Lower leg skin (tissue), 4 donors: ENCODE results near the gene TBC1D12. TPM values are rescaled to one million over a fixed set of nuclear protein-coding genes. Genes with fewer than 3 reads are reported as not detected.

Experiments used
- DNase-seq, 2 donors: peaks; one replicate each; pipeline ENCODE4 v3.0.0-alpha.2; 2019; ENCODE audit warnings: low spot score in 2 of 2
- H3K4me3 ChIP-seq: fragments of 200-600 bp; sonication (generic); 2 replicates; pipeline ENCODE4 v1.5.1; 2017; ENCODE audit warnings: mild to moderate bottlenecking, low read depth; ENCODE audit not compliant: poor library complexity, severe bottlenecking
- POLR2A ChIP-seq, 2 donors: fragments of 450-650 bp; IDR thresholded peaks; one replicate each; pipeline ENCODE4 v1.6.1; 2016 to 2017; ENCODE audit warnings: antibody characterized with exemption in 2 of 2, mild to moderate bottlenecking in 1 of 2, moderate library complexity in 1 of 2
- WGBS, 2 donors: methylation state at CpG; one replicate each; pipeline ENCODE4 v1.1.5; 2018; 5-methylcytosine and 5-hydroxymethylcytosine counted together
- intact Hi-C: fragments of 100-400 bp; cut with DNase I; formaldehyde crosslinking; loops from one replicate; pipeline ENCODE4 v1.15.0; 2023; ENCODE audit warnings: low total_unique reads
- total RNA-seq, 4 donors: library from RNA; depleted of rRNA; stranded (reverse); fragments of >200 nt; gene quantifications; one replicate each; pipeline ENCODE4 v1.1.0, GENCODE V29; 2016
- TF ChIP-seq, protein P1 (sequence below), 3 donors: fragments of 450-650 bp; IDR thresholded peaks; one replicate each; pipeline ENCODE4 v1.5.1; 2016; ENCODE audit warnings: antibody characterized with exemption in 3 of 3, mild to moderate bottlenecking in 3 of 3, moderate library complexity in 2 of 3

TBC1D12 gene
- total RNA-seq, 4 donors from 2014 or later, result 16.3 to 19.1 (median 18.1) TPM

DNA sequence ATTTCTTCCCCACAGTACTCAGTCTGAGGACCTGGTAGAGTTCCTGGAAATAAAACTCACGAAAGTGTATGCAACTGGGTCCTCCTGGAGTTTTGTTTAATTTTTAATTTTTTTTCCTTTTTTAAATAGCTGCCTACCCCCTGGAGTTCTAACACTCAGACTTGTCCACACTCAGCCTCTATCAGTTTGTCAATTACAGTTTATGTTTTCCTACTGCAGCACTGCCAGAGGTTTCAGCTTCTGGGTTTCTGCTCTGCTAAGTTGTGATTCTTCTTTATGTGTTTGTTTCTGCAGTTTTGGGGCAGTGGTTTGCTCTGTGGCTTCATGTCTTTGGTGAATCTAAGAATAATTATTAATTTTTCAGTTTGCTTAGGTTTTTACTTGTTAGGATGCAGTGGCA is 59.2 kb downstream of the TBC1D12 start:
- intact Hi-C loops, result no loop called here
- DNase-seq, result no peak
- no peak overlapping the region for H3K4me3 ChIP-seq
- 93 to 95% methylated on average over 1 of the region's 1 CpG for WGBS, 2 donors
- TF ChIP-seq, protein P1, sequence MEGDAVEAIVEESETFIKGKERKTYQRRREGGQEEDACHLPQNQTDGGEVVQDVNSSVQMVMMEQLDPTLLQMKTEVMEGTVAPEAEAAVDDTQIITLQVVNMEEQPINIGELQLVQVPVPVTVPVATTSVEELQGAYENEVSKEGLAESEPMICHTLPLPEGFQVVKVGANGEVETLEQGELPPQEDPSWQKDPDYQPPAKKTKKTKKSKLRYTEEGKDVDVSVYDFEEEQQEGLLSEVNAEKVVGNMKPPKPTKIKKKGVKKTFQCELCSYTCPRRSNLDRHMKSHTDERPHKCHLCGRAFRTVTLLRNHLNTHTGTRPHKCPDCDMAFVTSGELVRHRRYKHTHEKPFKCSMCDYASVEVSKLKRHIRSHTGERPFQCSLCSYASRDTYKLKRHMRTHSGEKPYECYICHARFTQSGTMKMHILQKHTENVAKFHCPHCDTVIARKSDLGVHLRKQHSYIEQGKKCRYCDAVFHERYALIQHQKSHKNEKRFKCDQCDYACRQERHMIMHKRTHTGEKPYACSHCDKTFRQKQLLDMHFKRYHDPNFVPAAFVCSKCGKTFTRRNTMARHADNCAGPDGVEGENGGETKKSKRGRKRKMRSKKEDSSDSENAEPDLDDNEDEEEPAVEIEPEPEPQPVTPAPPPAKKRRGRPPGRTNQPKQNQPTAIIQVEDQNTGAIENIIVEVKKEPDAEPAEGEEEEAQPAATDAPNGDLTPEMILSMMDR (IDR thresholded peaks at IDR 0.05), result no peak
- no peak for TF ChIP-seq POLR2A (IDR thresholded peaks at IDR 0.05)

- TF ChIP-seq, protein P1 (IDR thresholded peaks at IDR 0.05), result no peak
- TF ChIP-seq POLR2A (IDR thresholded peaks at IDR 0.05), result no peak
- intact Hi-C loops, result no loop called here
- no peak overlapping the region for H3K4me3 ChIP-seq
- no peak for DNase-seq
These were observed 59.8 kb downstream of the TBC1D12 start for GRCh38 chr10:94462130-94462529.

DNA sequence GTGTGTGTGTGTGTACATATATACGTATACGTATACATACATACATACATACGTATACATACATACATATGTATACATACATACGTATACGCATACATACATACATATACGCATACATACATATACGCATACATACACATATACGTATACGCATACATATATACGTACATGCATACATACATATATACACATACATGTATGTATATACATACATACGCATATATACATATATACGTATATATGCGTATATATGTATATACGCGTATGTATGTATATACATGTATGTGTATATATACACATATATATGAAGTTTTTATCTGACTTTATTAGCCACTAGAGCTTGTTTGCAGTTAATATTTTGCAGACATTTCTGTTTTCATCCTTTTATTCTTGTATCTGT is 63.3 kb downstream of the TBC1D12 start:
- intact Hi-C loops, result no loop called here
- WGBS, 2 donors, result 92 to 97% methylated on average over 15 of the region's 15 CpGs
- no peak for TF ChIP-seq POLR2A (IDR thresholded peaks at IDR 0.05)
- TF ChIP-seq, protein P1 (IDR thresholded peaks at IDR 0.05), result no peak
- DNase-seq, result no peak
- H3K4me3 ChIP-seq, result no peak overlapping the region

DNA sequence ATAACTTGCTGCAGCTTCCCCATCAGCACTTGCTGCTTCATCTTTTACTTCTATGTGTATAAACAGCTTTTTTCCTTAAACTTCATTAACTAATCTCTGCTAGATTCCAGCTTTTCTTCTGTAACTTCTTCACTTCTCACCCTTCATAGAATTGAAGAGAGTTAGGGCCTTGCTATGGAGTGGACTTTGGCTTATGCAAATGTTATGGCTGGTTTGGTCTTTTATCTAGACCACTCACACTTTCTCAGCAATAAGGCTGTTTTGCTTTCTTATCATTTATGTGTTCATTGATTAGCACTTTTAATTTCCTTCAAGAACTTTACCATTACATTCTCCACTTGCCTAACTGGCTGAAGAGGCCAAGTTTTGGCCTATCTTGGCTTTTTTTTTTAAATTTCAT is 79.1 kb downstream of the TBC1D12 start:
- intact Hi-C loops, result no loop called here
- H3K4me3 ChIP-seq, result no peak overlapping the region
- TF ChIP-seq POLR2A (IDR thresholded peaks at IDR 0.05), result no peak
- TF ChIP-seq, protein P1 (IDR thresholded peaks at IDR 0.05), result no peak
- no peak for DNase-seq

- WGBS, 2 donors, result 100% methylated on average over 4 of the region's 4 CpGs
- intact Hi-C loops, result no loop called here
- no peak overlapping the region for H3K4me3 ChIP-seq
- no peak for TF ChIP-seq POLR2A (IDR thresholded peaks at IDR 0.05)
- TF ChIP-seq, protein P1 (IDR thresholded peaks at IDR 0.05), result no peak
- no peak for DNase-seq
These were observed 81.6 kb downstream of the TBC1D12 start for GRCh38 chr10:94483970-94484369.

DNA sequence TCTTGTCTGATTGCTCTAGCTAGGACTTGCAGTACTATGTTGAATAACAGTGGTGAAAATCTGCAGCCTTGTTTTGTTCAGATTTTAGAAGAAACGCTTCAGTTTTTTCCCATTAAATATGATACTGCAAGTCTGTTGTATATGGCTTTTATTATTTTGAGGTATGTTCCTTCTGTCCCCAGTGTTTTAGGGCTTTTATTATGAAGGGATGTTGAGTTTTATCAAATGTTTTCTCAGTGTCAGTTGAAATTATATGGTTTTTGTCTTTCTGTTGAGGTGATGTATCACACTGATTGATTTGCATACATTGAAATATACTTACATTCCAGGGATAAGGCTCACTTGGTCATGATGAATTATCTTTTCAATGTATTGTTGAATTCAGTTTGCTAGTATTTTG is 82.8 kb downstream of the TBC1D12 start:
- intact Hi-C loops, result no loop called here
- 95 to 97% methylated on average over 1 of the region's 1 CpG for WGBS, 2 donors
- no peak for TF ChIP-seq POLR2A (IDR thresholded peaks at IDR 0.05)
- TF ChIP-seq, protein P1 (IDR thresholded peaks at IDR 0.05), result no peak
- H3K4me3 ChIP-seq, result no peak overlapping the region
- DNase-seq, result no peak
